H1 (cell line): ENCODE measurements around the gene ASB1. TPM values are rescaled to one million over a fixed set of nuclear protein-coding genes. Genes with fewer than 3 reads are reported as not detected.

Experiments used
- CEBPB ChIP-seq: IDR thresholded peaks from 2 replicates; pipeline ENCODE4 v1.6.1; 2012; ENCODE audit warnings: low read depth, low read length
- GABPA ChIP-seq: IDR thresholded peaks from 2 replicates; pipeline ENCODE4 v1.6.1; 2011; ENCODE audit warnings: mild to moderate bottlenecking, low read length, moderate library complexity, borderline replicate concordance; ENCODE audit not compliant: insufficient read depth
- KDM5A ChIP-seq: fragments of 200-600 bp; IDR thresholded peaks from 2 replicates; pipeline ENCODE4 v1.7.1; 2012; ENCODE audit warnings: mild to moderate bottlenecking, low read length, inconsistent platforms, mixed read lengths
- NANOG ChIP-seq: IDR thresholded peaks from 2 replicates; pipeline ENCODE4 v1.6.1; 2011; ENCODE audit warnings: low read length, low read depth, mild to moderate bottlenecking, inconsistent platforms; ENCODE audit not compliant: insufficient read depth, poor library complexity, severe bottlenecking
- ZNF274 ChIP-seq: IDR thresholded peaks from 2 replicates; pipeline ENCODE4 v1.7.0; 2012; ENCODE audit warnings: low read length, borderline replicate concordance; ENCODE audit errors: extremely low read depth
- polyA plus RNA-seq, 7 experiments: library from polyadenylated mRNA; depleted of rRNA in 3 of 7; stranded (reverse) in 5 of 7; unstranded in 2 of 7; fragments of >200 nt in 5 of 7; fragments of 200-250 nt in 2 of 7; gene quantifications; 1 replicate in 5 of 7; 2 replicates in 1 of 7; 4 replicates in 1 of 7; pipeline versions ENCODE4 v1.2.1 to v1.2.3, GENCODE V29; 2011 to 2013; ENCODE audit warnings: missing spikeins in 2 of 7, mixed read lengths in 2 of 7
- total RNA-seq: library from RNA; stranded (reverse); fragmentation: NEBNext Ultra II Directional; extraction: Animal tissue kit (Norgen Biotek cat#: 25700); gene quantifications from 2 replicates; pipeline ENCODE4 v1.2.1, GENCODE V29; 2021

Gene ASB1
- total and polyA plus RNA-seq, 2 of the 8 experiments (the other 6 are each of a cell fraction or from before 2014, with no cell fraction given): 24.1 to 36.0 TPM

DNA sequence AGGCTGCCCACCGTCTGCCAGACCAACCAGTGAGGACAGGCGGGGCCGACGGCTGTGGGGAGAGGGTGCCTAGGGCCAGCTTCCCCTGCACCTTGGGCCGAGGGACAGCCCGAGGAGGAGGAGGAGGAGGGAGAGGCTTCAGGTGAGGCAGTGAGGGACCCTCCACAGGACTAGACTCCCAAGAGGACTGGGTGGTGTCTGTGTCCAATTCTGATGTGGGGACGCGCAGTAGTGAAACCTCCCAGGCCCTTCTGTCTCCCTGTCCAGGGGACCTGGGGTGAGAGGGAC lies 19.8 kb upstream of the ASB1 start (continued):
- TF ChIP-seq CEBPB (no peak), NANOG (no peak), ZNF274 (no peak), KDM5A (no peak), GABPA (no peak)
